Measurements from ENCODE around the gene TTC9.

Gene TTC9

GRCh38 chr14:70645892-70646291 lies 4.2 kb downstream of the TTC9 start:
- DNase-seq (ENCODE audit: low read depth, low spot score) = no peak

- DNase-seq (ENCODE audit: low read depth, low spot score) = no peak
Observed at GRCh38 chr14:70646705-70647104, 5.0 kb downstream of the TTC9 start.

DNA sequence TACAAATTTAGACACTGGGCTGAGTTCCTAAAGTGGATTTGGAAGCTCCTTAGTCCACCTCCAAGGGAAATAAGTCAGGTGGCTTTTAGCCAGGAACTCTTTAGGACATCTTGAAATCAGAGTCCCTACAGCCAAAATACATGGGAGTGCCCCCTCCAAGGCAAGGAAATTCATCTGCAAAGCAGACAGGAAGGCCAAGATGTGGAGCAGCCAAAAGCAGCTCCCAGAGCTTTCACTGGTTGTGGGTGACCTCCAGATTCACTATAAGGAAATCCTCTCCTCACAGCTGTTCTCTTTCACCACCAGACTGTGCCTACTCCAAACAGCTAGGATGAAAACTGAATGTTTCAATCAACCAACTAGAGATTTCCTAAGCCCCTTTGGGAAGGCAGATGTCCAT lies 6.6 kb downstream of the TTC9 start:
- no peak for DNase-seq (ENCODE audit: low read depth, low spot score)

- DNase-seq (ENCODE audit: low read depth, low spot score) = no peak
Observed at GRCh38 chr14:70649803-70650202, 8.1 kb downstream of the TTC9 start.

GRCh38 chr14:70651522-70651921 lies 9.8 kb downstream of the TTC9 start:
- no peak for DNase-seq (ENCODE audit: low read depth, low spot score)

DNA sequence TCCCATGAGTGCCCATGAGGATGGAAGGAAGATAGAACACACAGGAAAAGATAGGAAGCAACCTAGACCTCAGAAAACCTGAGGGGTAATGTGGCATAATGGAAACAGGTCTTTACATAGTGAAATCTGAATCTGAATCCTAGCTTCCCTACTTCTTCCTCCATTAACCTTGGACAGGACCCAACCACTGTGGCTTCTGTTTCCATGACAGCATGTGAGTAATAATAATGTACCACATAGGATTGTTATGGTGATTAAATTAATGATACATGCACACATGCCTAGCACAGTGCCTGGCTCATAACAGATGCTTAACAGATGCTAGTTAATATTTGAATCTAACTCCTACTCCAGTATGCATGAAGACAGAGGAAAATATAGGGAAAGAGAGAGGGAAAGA lies 11.2 kb downstream of the TTC9 start:
- no peak for DNase-seq (ENCODE audit: low read depth, low spot score)

DNA sequence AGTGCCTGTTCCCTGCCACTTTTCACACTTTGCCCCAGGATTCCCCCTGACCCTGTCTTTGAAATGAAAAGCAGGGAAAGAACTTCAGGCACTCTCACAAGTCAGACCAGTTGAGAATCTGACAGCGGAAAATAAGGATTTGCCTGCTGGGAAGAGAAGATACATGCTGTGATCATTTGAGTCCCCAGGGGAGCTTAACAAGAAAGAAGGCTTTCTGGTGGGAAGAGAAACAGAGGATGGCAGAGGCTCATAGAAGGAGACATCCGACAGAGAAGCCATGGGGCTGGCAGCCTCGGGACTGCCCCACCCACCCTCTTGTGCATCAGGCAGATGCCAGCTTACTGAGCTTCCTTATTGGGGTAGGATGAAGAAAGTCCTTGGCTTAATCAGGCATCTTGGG lies 11.9 kb downstream of the TTC9 start:
- DNase-seq (ENCODE audit: low read depth, low spot score) = peak; percentile 19

DNA sequence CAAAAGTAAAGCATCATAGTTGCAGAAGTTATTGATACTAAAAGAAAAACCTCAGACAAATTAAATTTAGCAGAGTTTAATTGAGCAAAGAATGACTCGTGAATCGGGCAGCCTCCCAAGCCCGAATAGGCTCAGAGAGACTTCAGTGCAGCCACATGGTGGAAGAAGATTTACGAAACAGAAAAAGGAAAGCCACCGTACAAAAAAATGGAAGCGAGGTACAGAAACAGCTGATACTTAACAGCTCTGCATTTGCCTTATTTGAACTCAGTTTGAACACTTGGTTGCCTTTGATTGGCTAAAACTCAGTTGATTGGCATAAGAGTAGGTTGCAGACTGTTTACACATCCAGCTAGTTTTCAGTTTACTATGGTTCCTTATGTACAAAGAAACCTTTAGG lies 12.9 kb downstream of the TTC9 start:
- DNase-seq (ENCODE audit: low read depth, low spot score) = no peak

- DNase-seq (ENCODE audit: low read depth, low spot score) = peak; percentile 36
Observed at GRCh38 chr14:70655110-70655826, 13.6 kb downstream of the TTC9 start.

DNA sequence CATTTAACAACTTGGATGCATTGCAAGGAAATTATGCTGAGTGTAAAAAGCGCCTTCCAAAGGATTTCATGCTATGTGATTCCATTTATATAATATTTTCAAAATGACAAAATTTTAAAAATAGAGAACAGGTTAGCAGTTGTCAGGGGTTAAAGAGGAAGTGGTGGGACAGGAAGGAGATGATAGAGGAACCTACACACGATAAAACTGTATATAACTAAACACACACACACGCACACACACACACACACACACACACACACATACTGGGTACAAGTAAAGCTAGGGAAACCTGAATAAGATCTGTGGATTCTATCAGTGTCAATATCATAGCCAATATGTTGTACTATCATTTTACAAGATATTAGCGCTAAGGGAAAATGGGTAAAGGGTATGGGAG lies 17.2 kb downstream of the TTC9 start:
- DNase-seq (ENCODE audit: low read depth, low spot score) = no peak

DNA sequence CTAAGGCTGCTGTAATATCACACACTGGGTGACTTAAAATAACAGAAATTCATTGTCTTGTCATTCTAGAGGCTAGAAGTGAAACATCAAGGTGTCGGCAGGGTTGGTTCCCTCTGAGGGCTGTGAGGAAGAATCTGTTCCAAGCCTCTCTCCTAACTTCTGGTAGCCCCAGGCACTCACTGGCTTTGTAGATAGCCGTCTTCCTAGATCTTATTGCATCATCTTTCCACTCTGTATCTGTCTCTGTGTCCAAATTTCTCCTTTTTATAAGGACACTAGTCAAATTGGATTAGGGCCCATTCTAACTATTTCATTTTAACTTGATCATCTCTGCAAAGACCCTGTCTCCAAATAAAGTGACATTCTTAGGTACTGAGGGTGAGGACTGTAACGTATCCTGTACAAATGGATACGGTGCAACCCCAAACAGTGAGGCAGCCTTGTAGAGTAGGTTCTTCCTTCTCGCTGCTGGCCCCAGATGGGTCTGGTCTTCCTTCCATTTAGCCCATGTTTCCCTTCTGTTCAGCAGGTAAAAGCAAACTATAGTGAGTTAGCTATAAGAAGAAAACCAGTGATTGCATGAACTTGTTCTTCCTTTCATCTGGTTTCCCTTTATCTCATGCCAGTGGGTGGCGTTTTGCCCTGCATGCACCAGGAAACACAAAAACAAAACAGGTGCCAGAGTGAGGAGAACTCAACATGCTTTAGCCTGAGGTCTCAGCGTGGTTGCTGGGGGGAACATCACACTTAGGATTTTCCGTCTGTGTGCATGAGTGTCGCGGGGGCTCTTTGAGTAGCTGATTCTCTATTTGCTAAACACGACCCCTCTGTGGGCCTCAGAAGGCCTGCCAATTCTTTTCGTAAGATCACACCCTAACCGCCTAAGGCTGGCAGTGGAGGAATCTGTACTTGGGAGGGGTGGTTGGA lies 19.5 kb downstream of the TTC9 start:
- DNase-seq (ENCODE audit: low read depth, low spot score) = peak; percentile 51

DNA sequence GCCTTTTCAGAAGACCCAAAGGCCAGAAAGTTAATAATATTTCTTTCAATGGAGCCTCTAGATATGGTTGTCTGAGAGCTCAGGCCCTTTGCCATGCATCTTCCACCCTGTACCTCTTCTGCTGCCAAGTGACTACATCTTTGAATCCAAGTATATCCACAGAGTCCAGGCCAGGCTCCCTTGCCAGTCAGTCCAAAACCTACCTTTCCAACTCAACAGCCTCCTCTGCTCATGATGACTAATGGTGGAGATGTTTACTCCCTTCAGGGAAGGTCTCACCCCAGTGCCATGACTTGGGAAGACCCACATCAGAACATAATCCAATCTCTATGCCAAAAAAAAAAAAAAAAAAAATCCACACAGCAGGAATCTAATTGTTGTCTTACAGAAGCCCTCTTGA lies 20.4 kb downstream of the TTC9 start:
- no peak for DNase-seq (ENCODE audit: low read depth, low spot score)

DNA sequence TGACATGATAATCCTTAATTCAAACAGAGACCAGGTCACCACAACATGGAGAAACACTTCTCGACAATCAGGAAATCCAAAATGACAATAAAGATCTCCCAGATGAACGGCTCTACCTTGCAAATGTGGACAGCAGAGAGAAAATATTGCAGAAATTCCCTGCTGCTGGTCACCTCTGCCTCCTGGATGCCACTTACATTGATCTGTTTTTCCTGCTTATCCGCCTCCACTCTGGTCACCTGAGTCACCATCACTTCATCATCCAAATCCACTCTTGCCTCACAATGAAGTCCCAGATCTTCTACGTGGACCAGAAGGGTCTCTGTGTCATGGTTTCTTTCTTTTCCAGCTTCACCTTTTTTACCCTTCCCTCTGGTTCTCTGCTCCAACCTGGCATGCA lies 21.1 kb downstream of the TTC9 start:
- DNase-seq (ENCODE audit: low read depth, low spot score) = no peak

- no peak for DNase-seq (ENCODE audit: low read depth, low spot score)
Observed at GRCh38 chr14:70663707-70664179, 22.0 kb downstream of the TTC9 start.

DNA sequence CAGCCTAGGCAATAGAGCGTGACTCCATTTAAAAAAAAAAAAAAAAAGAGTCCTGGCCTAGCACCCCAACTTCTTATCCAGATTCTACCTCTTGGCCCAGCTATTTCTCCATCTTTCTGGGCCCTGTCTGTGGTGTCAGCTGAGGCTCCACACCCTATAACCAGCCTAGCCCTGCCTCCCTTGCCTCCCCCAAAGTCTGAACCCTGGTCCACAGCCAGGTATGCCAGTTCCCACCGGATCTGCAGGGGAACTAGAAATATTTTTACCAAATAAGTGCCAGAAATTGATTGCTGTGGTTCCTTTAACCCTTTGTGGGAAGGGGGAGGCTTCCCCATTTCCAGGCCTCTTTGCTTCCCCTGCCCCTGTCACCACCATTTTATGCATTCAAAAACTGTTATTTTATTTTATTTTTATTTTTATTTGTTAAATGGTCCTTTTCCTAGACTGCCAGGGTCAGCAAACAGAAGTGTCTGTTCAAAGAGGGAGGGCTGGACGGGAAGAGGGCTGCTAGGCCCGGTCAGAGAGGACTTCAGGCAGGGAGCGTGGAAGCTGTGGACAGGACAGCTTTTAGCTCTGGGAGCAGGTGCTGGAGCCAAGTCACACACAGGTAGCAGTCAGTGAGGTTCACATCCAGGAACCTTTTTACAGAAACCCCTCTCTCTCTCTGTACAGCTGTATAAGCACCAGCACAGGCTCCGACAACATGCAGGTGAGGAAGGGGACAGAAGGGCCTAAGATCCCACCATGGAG lies 23.2 kb downstream of the TTC9 start:
- DNase-seq (ENCODE audit: low read depth, low spot score) = no peak

DNA sequence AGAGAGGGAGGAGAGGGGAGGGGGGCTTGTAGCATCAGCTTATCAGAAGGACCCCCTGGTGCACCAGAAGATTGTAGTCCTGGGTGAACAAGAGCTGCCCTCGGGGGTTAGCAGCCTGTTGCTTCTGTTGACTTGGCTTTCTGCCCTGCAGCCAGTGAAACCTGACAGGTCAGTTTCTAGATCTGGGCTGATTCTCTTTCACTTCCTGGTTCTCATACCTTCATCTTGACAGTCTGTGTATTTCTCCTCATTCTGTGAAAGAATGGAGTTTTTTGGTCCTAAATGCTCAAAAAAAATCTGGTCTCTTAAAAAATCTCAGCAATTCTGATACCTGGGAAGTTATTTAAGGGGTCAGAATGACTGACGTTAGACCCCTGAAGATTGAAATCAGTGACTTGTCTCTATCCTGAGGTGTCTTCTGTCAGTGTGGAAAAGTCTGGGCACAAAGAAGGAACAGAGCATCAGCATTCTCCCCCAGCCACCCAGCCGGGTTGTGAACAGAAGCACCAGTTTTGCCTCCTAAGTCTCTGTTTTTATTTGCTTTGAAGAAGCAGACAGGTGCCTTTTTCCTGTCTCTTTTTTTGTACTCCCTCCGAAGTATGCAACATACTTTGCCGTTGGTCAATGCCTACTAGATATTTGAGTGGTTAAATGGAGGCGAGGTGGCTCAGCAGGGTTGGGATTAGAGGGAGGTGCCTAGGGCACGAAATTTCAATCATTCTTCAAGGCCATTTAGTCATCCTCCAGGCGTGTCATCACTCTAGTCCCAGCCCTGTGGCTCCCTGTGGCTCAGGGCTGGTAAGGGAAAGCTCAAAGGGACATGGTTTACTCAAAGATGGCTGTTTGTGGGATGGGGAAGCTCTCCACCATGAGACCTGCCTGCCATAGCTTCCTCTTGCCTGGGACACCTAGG lies 24.0 kb downstream of the TTC9 start:
- peak; percentile 88 for DNase-seq (ENCODE audit: low read depth, low spot score)

DNA sequence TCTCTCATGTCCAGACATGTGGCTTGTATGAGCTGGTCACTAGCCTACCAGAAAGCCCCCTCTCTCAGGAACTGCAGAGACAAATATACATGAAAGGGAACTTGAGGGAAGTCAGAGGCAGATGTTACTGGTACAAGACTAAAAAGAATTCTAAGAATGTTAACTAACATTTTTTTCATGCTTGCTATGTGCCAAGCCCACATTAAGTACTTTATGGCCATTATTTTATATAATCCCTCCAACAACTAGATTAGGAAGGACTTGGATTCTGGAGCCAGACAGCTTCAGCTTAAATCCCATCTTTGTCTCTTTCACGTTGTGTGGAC lies 24.6 kb downstream of the TTC9 start:
- no peak for DNase-seq (ENCODE audit: low read depth, low spot score)

GRCh38 chr14:70670992-70671651 lies 29.4 kb downstream of the TTC9 start:
- DNase-seq (ENCODE audit: low read depth, low spot score) = no peak

DNA sequence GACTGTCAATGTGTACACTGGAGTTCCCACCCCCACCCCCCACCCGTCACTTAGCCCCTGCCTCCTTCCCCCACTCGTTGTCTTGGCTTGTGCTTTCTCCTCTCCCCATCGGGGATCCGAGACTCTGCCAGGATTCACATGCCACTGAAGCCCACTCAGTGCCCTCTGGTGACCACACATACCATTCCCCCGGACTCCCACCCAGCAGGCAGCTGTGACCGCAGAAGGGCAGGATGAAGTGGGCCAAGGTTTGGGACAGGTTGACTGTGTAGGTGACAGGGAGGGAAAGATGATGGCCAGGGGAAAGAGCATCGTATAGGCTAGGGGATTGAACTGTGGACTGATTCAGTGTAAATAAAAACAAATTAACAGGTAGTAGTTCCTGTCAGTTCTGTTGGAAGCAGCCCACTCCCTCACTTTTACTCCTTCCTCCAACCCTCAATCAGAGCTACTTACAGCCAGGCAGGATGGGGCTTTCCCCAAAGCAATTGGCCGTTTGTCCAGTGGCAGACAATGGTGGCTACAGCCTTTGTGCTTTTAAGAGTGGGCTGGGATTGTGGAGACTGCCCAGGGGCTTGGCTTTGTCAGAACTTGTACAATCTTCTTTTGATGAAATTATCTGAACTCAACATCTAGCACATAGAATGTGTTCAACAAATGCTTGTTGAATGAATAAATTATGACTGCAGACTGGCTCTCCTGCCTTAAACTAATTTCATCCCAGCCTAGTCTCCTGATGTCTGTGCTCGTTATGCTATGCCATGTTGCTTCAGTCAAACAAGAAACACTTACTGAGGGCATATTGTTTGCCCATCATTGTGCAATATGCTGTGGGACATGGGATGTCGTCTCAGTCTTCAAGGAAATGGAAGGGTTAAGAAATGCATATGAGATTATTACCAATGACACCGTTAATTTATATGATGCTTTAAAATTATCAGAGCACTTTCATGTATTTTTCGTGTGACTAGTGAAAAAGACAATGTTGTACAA lies 30.2 kb downstream of the TTC9 start:
- DNase-seq (ENCODE audit: low read depth, low spot score) = no peak
